H9 (cell line): ENCODE measurements around the gene USP49. TPM values are rescaled to one million over a fixed set of nuclear protein-coding genes. Genes with fewer than 3 reads are reported as not detected.

ENCODE experiments used
- DNase-seq: peaks from one replicate; pipeline ENCODE4 v3.0.0-alpha.2; 2017
- H2AFZ ChIP-seq: one replicate; pipeline ENCODE4 v1.6.1; 2013; ENCODE audit warnings: mild to moderate bottlenecking, low read length, control low read depth, moderate library complexity
- H2AK5ac ChIP-seq: 2 replicates; pipeline ENCODE4 v1.6.1; 2013; ENCODE audit warnings: low read length, control low read depth, mixed read lengths; ENCODE audit not compliant: insufficient read length
- H2BK120ac ChIP-seq: one replicate; pipeline ENCODE4 v1.6.1; 2013; ENCODE audit warnings: low read depth, mild to moderate bottlenecking, low read length, control low read depth, inconsistent platforms; ENCODE audit not compliant: poor library complexity, severe bottlenecking
- H2BK12ac ChIP-seq: 2 replicates; pipeline ENCODE4 v1.6.1; 2013; ENCODE audit warnings: low read length, control low read depth, mixed read lengths, low read depth; ENCODE audit not compliant: insufficient read length
- H2BK15ac ChIP-seq: 2 replicates; pipeline ENCODE4 v1.6.1; 2013; ENCODE audit warnings: low read depth, low read length, control low read depth
- H2BK20ac ChIP-seq: one replicate; pipeline ENCODE4 v1.6.1; 2013; ENCODE audit warnings: low read depth, mild to moderate bottlenecking, low read length, control low read depth, inconsistent platforms; ENCODE audit not compliant: poor library complexity, severe bottlenecking
- H2BK5ac ChIP-seq: 2 replicates; pipeline ENCODE4 v1.6.1; 2013; ENCODE audit warnings: low read length, control low read depth, mixed read lengths; ENCODE audit not compliant: insufficient read length
- H3K14ac ChIP-seq: 2 replicates; pipeline ENCODE4 v1.6.1; 2013; ENCODE audit warnings: low read length, control low read depth; ENCODE audit not compliant: insufficient read depth
- H3K18ac ChIP-seq: 2 replicates; pipeline ENCODE4 v1.6.1; 2013; ENCODE audit warnings: low read depth, mild to moderate bottlenecking, mixed read lengths, low read length, control low read depth; ENCODE audit not compliant: insufficient read length
- H3K23ac ChIP-seq: 2 replicates; pipeline ENCODE4 v1.6.1; 2013; ENCODE audit warnings: low read length, control low read depth, mixed read lengths, low read depth; ENCODE audit not compliant: insufficient read length
- H3K23me2 ChIP-seq: 2 replicates; pipeline ENCODE4 v1.6.1; 2013; ENCODE audit warnings: low read depth, mild to moderate bottlenecking, mixed read lengths, low read length, control low read depth; ENCODE audit not compliant: insufficient read length, poor library complexity, severe bottlenecking
- H3K27ac ChIP-seq: 2 replicates; pipeline ENCODE4 v1.5.1; 2013; ENCODE audit warnings: low read length, control low read depth, mixed read lengths, low read depth; ENCODE audit not compliant: insufficient read length
- H3K27me3 ChIP-seq: 2 replicates; pipeline ENCODE4 v1.6.1; 2013; ENCODE audit warnings: low read length, control low read depth, inconsistent platforms; ENCODE audit not compliant: insufficient read depth
- H3K4ac ChIP-seq: 2 replicates; pipeline ENCODE4 v1.6.1; 2013; ENCODE audit warnings: low read depth, mild to moderate bottlenecking, control low read depth, inconsistent platforms, low read length, moderate library complexity
- H3K4me1 ChIP-seq: 2 replicates; pipeline ENCODE4 v1.6.1; 2013; ENCODE audit warnings: low read length, control low read depth, inconsistent platforms; ENCODE audit not compliant: insufficient read depth
- H3K4me2 ChIP-seq: 2 replicates; pipeline ENCODE4 v1.6.1; 2013; ENCODE audit warnings: low read length, control low read depth, mixed read lengths; ENCODE audit not compliant: insufficient read length, insufficient read depth
- H3K56ac ChIP-seq: 2 replicates; pipeline ENCODE4 v1.6.1; 2013; ENCODE audit warnings: low read depth, mild to moderate bottlenecking, mixed read lengths, low read length, control low read depth; ENCODE audit not compliant: insufficient read length
- H3K79me1 ChIP-seq: 2 replicates; pipeline ENCODE4 v1.6.1; 2013; ENCODE audit warnings: low read depth, mild to moderate bottlenecking, moderate library complexity, low read length, control low read depth, inconsistent platforms; ENCODE audit not compliant: insufficient read depth, poor library complexity, severe bottlenecking
- H3K79me2 ChIP-seq: 2 replicates; pipeline ENCODE4 v1.6.1; 2013; ENCODE audit warnings: low read length, control low read depth, inconsistent platforms; ENCODE audit not compliant: insufficient read depth
- H3K9ac ChIP-seq: 2 replicates; pipeline ENCODE4 v1.6.1; 2013; ENCODE audit warnings: low read length, control low read depth, mixed read lengths; ENCODE audit not compliant: insufficient read length; ENCODE audit errors: extremely low read depth
- H3K9me3 ChIP-seq: one replicate; pipeline ENCODE4 v1.6.1; 2013; ENCODE audit warnings: low read depth, low read length, inconsistent platforms; ENCODE audit not compliant: control insufficient read depth
- H3T11ph ChIP-seq: one replicate; pipeline ENCODE4 v1.6.1; 2013; ENCODE audit warnings: mild to moderate bottlenecking, low read length, control low read depth, inconsistent platforms
- H4K20me1 ChIP-seq: one replicate; pipeline ENCODE4 v1.6.1; 2013; ENCODE audit not compliant: control insufficient read depth, insufficient read length, insufficient read depth
- H4K5ac ChIP-seq: 2 replicates; pipeline ENCODE4 v1.6.1; 2013; ENCODE audit warnings: low read depth, mild to moderate bottlenecking, mixed read lengths, low read length, control low read depth; ENCODE audit not compliant: insufficient read length
- H4K8ac ChIP-seq: replicated peaks from 2 replicates; pipeline ENCODE4 v1.6.1; 2013; ENCODE audit warnings: low read length, control low read depth, mixed read lengths, low read depth; ENCODE audit not compliant: insufficient read length
- H4K91ac ChIP-seq: 2 replicates; pipeline ENCODE4 v1.6.1; 2013; ENCODE audit warnings: low read depth, mild to moderate bottlenecking, moderate library complexity, mixed read lengths, low read length, control low read depth; ENCODE audit not compliant: insufficient read length
- H3K27ac Mint-ChIP-seq, 3 experiments: 2 replicates in 2 of 3; 3 replicates in 1 of 3; pipeline ENCODE4 v1.8.0; 2020 to 2021; ENCODE audit warnings: mixed read lengths in 3 of 3, mild to moderate bottlenecking in 1 of 3, moderate library complexity in 1 of 3
- H3K27me3 Mint-ChIP-seq: 2 replicates; pipeline ENCODE4 v1.8.0; 2021; ENCODE audit warnings: low read depth, mild to moderate bottlenecking, moderate library complexity, mixed read lengths
- H3K36me3 Mint-ChIP-seq, 3 experiments: 2 replicates in 2 of 3; 3 replicates in 1 of 3; pipeline ENCODE4 v1.8.0; 2020 to 2021; ENCODE audit warnings: low read depth in 3 of 3, mixed read lengths in 3 of 3; ENCODE audit not compliant: insufficient read depth in 1 of 3
- H3K4me1 Mint-ChIP-seq, 2 experiments: 2 replicates each; pipeline ENCODE4 v1.8.0; 2020; ENCODE audit warnings: mixed read lengths in 2 of 2
- H3K4me3 Mint-ChIP-seq, 2 experiments: 2 replicates in 1 of 2; 3 replicates in 1 of 2; pipeline ENCODE4 v1.8.0; 2020 to 2021; ENCODE audit warnings: mild to moderate bottlenecking in 2 of 2, mixed read lengths in 2 of 2, moderate library complexity in 1 of 2
- H3K9me3 Mint-ChIP-seq, 2 experiments: 2 replicates in 1 of 2; 3 replicates in 1 of 2; pipeline ENCODE4 v1.8.0; 2020; ENCODE audit warnings: mild to moderate bottlenecking in 2 of 2, mixed read lengths in 2 of 2, moderate library complexity in 1 of 2
- CTCF ChIP-seq: fragments of 200-600 bp; sonication (generic); conservative IDR thresholded peaks from 3 replicates; pipeline ENCODE4 v1.8.0; 2021; ENCODE audit warnings: antibody characterized with exemption, mild to moderate bottlenecking
- WGBS: extraction: QIAGEN DNeasy Blood & Tissue Kit; methylation state at CpG from one replicate; pipeline ENCODE4 v1.1.7; 2013; ENCODE audit warnings: missing lambda C conversion rate, low lambda C conversion rate, mixed read lengths; ENCODE audit not compliant: insufficient read length; ENCODE audit errors: extremely low coverage; 5-methylcytosine and 5-hydroxymethylcytosine counted together
- total RNA-seq: library from RNA; stranded (reverse); gene quantifications from 2 replicates; pipeline ENCODE4 v1.2.1, GENCODE V29; 2021

USP49 gene
- total RNA-seq, 1 experiment from 2014 or later = 19.0 TPM

- H2AFZ ChIP-seq = peak overlapping the region; percentile 83
- no peak overlapping the region for H3K18ac ChIP-seq
- H3K9ac ChIP-seq = peak overlapping the region; percentile 30
- H3K14ac ChIP-seq = no peak overlapping the region
- H3K9me3 Mint-ChIP-seq = no peaks in the 10 kb centered on the region
- no peaks in the 10 kb centered on the region for H4K20me1 ChIP-seq
- H3K9me3 ChIP-seq = no peaks in the 10 kb centered on the region
- no peak overlapping the region for H4K8ac ChIP-seq
- H3K4me2 ChIP-seq = peak overlapping the region; percentile 72
- H2BK15ac ChIP-seq = no peak overlapping the region
- H3K4me1 Mint-ChIP-seq = peaks cover 24 to 32% of the 10 kb centered on the region in 2 experiments
- no peak overlapping the region for H2BK5ac ChIP-seq
- H2AK5ac ChIP-seq = no peak overlapping the region
- TF ChIP-seq CTCF = no peak
- no peaks in the 10 kb centered on the region for H3K27me3 ChIP-seq
- peaks cover 5% of the 10 kb centered on the region for H3K27me3 Mint-ChIP-seq
- H3K79me2 ChIP-seq = no peaks in the 10 kb centered on the region
- no peak overlapping the region for H2BK120ac ChIP-seq
- H3K23me2 ChIP-seq = peaks cover 7% of the 10 kb centered on the region
- no peak overlapping the region for H4K5ac ChIP-seq
- no peak overlapping the region for H3T11ph ChIP-seq
- no peak overlapping the region for H3K27ac Mint-ChIP-seq
- H3K4ac ChIP-seq = no peak overlapping the region
- no peak for DNase-seq
- WGBS = no CpG with 5 or more reads among the region's 20 CpGs
- no peak overlapping the region for H3K23ac ChIP-seq
- peaks cover 0 to 6% (median 5%) of the 10 kb centered on the region in 3 experiments; a peak in 6 of 7 replicates for H3K36me3 Mint-ChIP-seq
- H3K4me1 ChIP-seq = peaks cover 16% of the 10 kb centered on the region; the same call in 1 of the 2 replicates
- H3K56ac ChIP-seq = no peak overlapping the region
- H3K27ac ChIP-seq = no peak overlapping the region
- H2BK12ac ChIP-seq = no peak overlapping the region
- peak overlapping the region; percentile 73 to 84 for H3K4me3 Mint-ChIP-seq
- H3K79me1 ChIP-seq = no peaks in the 10 kb centered on the region
- H4K91ac ChIP-seq = no peak overlapping the region
- H2BK20ac ChIP-seq = no peak overlapping the region
These were observed 47.1 kb upstream of the USP49 start for GRCh38 chr6:41942067-41942851.
